Measurements from ENCODE around the gene ZNF560.

- TF ChIP-seq CTCF (conservative IDR thresholded peaks at IDR 0.05), result no peak
- TF ChIP-seq EZH2 (IDR thresholded peaks at IDR 0.05; ENCODE audit: low read depth), result no peak
Observed at GRCh38 chr19:9436358-9436757, 62.1 kb downstream of the ZNF560 start.

Measured in PC-9 (cell line).